Neural cell (in vitro differentiated cells): ENCODE measurements around the gene TM9SF2. TPM values are rescaled to one million over a fixed set of nuclear protein-coding genes. Genes with fewer than 3 reads are reported as not detected.

Experiments
- H2AFZ ChIP-seq: fragments of 200-600, 300-800 bp; sonication (generic), shearing (Covaris generic); 2 replicates; pipeline ENCODE4 v1.6.0; 2014; ENCODE audit warnings: low read depth, mild to moderate bottlenecking, antibody characterized with exemption, low read length, moderate library complexity
- H3F3A ChIP-seq: fragments of 200-600 bp; shearing (Covaris generic); 2 replicates; pipeline ENCODE4 v1.6.1; 2016; ENCODE audit warnings: mild to moderate bottlenecking, moderate library complexity, mixed read lengths, antibody characterized with exemption, low read length; ENCODE audit not compliant: insufficient read depth, poor library complexity, severe bottlenecking
- H3K27ac ChIP-seq: fragments of 200-600, 300-800 bp; sonication (generic), shearing (Covaris generic); 2 replicates; pipeline ENCODE4 v1.5.1; 2014; ENCODE audit warnings: mild to moderate bottlenecking, low read length, moderate library complexity
- H3K27me3 ChIP-seq: fragments of 300-800, 200-600 bp; sonication (generic), shearing (Covaris generic); 2 replicates; pipeline ENCODE4 v1.6.0; 2014; ENCODE audit warnings: mild to moderate bottlenecking, low read depth, low read length, moderate library complexity; ENCODE audit not compliant: insufficient read depth
- H3K36me3 ChIP-seq: fragments of 300-800, 200-600 bp; sonication (generic), shearing (Covaris generic); 2 replicates; pipeline ENCODE4 v1.5.1; 2014; ENCODE audit warnings: mild to moderate bottlenecking, antibody characterized with exemption, low read length, moderate library complexity; ENCODE audit not compliant: insufficient read depth
- H3K4me2 ChIP-seq: fragments of 300-800, 200-600 bp; sonication (generic), shearing (Covaris generic); 2 replicates; pipeline ENCODE4 v1.6.0; 2014; ENCODE audit warnings: mild to moderate bottlenecking, low read length
- H3K4me3 ChIP-seq: fragments of 300-800, 200-600 bp; sonication (generic), shearing (Covaris generic); 2 replicates; pipeline ENCODE4 v1.5.1; 2014; ENCODE audit warnings: mild to moderate bottlenecking, low read length, moderate library complexity
- H3K79me2 ChIP-seq: fragments of 200-600 bp; shearing (Covaris generic); replicated peaks from 2 replicates; pipeline ENCODE4 v1.6.0; 2014; ENCODE audit warnings: mild to moderate bottlenecking, low read length, moderate library complexity; ENCODE audit not compliant: insufficient read depth
- H3K9ac ChIP-seq: fragments of 300-800, 200-600 bp; sonication (generic), shearing (Covaris generic); 2 replicates; pipeline ENCODE4 v1.6.1; 2016; ENCODE audit warnings: mild to moderate bottlenecking, low read length, mixed read lengths
- H3K9me2 ChIP-seq: fragments of 200-600 bp; shearing (Covaris generic); 2 replicates; pipeline ENCODE4 v1.6.1; 2016; ENCODE audit warnings: mild to moderate bottlenecking, low read length, mixed read lengths; ENCODE audit not compliant: insufficient read depth
- H3K9me3 ChIP-seq: fragments of 200-600, 300-800 bp; sonication (generic), shearing (Covaris generic); 2 replicates; pipeline ENCODE4 v1.6.1; 2016; ENCODE audit warnings: mild to moderate bottlenecking, mixed run types, low read length, moderate library complexity, mixed read lengths
- H4K20me1 ChIP-seq: fragments of 200-600 bp; shearing (Covaris generic); 2 replicates; pipeline ENCODE4 v1.6.1; 2016; ENCODE audit warnings: mild to moderate bottlenecking, mixed run types; ENCODE audit not compliant: insufficient read depth
- CTCF ChIP-seq: fragments of 450-650 bp; IDR thresholded peaks from 2 replicates; pipeline ENCODE4 v1.5.1; 2014; ENCODE audit warnings: antibody characterized with exemption, mild to moderate bottlenecking, moderate library complexity; ENCODE audit not compliant: poor library complexity, severe bottlenecking
- EP300 ChIP-seq: fragments of 450-650 bp; conservative IDR thresholded peaks from 2 replicates; pipeline ENCODE4 v1.6.1; 2014; ENCODE audit warnings: antibody characterized with exemption, mild to moderate bottlenecking, moderate library complexity; ENCODE audit not compliant: poor library complexity, severe bottlenecking
- EZH2 ChIP-seq: fragments of 200-600, 300-800 bp; shearing (Covaris generic), sonication (generic); IDR thresholded peaks from 2 replicates; pipeline ENCODE4 v1.6.1; 2014; ENCODE audit warnings: antibody characterized with exemption, low read length, borderline replicate concordance, mild to moderate bottlenecking; ENCODE audit not compliant: insufficient read depth, poor library complexity, severe bottlenecking
- MXI1 ChIP-seq: fragments of 450-650 bp; conservative IDR thresholded peaks from 2 replicates; pipeline ENCODE4 v1.6.1; 2014; ENCODE audit warnings: antibody characterized with exemption, mild to moderate bottlenecking; ENCODE audit not compliant: poor library complexity, severe bottlenecking
- POLR2AphosphoS5 ChIP-seq: IDR thresholded peaks from 2 replicates; pipeline ENCODE4 v1.6.1; 2012
- RAD21 ChIP-seq: fragments of 450-650 bp; conservative IDR thresholded peaks from 2 replicates; pipeline ENCODE4 v1.6.1; 2014; ENCODE audit warnings: antibody characterized with exemption, mild to moderate bottlenecking, moderate library complexity
- REST ChIP-seq: IDR thresholded peaks from 2 replicates; pipeline ENCODE4 v1.6.1; 2012; ENCODE audit warnings: borderline replicate concordance
- SMC3 ChIP-seq: fragments of 450-650 bp; conservative IDR thresholded peaks from 2 replicates; pipeline ENCODE4 v1.6.1; 2014; ENCODE audit warnings: antibody characterized with exemption, mild to moderate bottlenecking, moderate library complexity; ENCODE audit not compliant: poor library complexity
- TAF1 ChIP-seq: IDR thresholded peaks from 2 replicates; pipeline ENCODE4 v1.6.1; 2012; ENCODE audit warnings: low read depth
- polyA plus RNA-seq: library from polyadenylated mRNA; depleted of rRNA; stranded (reverse); fragments of >200 nt; gene quantifications from 2 replicates; pipeline ENCODE4 v1.2.3, GENCODE V29; 2014

TM9SF2 gene
- polyA plus RNA-seq, 1 donor from 2014 or later: 128 TPM

DNA sequence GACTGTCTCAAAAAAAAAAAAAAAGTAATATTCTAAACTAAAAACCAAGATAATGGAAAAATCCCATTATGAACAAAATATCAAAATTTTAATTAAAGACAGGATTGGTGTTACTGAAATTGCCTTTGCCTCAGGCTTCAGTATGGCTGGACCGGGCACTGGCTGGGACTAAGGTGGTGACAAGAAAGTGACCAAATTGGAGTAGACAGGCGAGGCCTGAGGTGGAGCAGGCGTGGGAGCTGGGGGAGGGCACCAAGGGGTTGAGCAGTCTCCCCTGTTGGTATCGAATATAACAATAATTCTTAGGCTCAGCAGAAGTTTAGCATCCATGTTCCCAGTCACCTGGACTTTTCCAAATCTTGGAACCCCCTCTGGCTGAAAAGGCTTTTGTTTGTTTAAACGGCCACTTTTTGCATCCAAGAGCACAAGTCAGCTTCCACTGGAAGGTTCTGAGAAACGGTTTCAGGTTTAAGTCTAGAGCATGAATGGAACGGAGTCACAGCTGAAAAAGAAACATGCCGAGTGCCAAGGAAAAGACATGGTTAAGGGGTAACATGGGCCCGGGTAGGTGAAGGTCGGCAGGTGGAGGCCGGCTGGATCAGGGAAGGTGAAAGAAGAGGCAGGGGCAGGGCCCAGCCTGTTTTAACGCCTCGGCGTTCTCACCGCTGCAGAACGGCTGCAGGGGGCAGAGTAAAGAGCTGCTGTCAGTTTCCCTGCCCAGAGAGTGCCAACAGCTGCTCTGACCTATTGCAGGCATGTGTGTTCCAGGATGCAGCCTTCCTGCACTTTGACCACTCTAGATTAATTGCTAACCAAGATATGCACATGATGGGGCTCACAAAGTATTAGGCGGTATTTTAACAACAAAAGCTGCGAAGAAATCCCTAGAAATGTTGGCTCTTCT is 104.4 kb downstream of the TM9SF2 start:
- Histone ChIP-seq H4K20me1 (no peaks in the 10 kb centered on the region), H3K9ac (peak overlapping the region; percentile 34), H3K79me2 (no peaks in the 10 kb centered on the region), H3K36me3 (no peaks in the 10 kb centered on the region), H2AFZ (peak overlapping the region; percentile 14), H3F3A (no peaks in the 10 kb centered on the region), H3K4me3 (peak overlapping the region; percentile 91), H3K27me3 (no peaks in the 10 kb centered on the region), H3K4me2 (peak overlapping the region; percentile 58), H3K9me2 (no peaks in the 10 kb centered on the region), H3K9me3 (no peaks in the 10 kb centered on the region), H3K27ac (peak overlapping the region; percentile 28)
- TF ChIP-seq CTCF (peak; percentile 47), MXI1 (no peak)

DNA sequence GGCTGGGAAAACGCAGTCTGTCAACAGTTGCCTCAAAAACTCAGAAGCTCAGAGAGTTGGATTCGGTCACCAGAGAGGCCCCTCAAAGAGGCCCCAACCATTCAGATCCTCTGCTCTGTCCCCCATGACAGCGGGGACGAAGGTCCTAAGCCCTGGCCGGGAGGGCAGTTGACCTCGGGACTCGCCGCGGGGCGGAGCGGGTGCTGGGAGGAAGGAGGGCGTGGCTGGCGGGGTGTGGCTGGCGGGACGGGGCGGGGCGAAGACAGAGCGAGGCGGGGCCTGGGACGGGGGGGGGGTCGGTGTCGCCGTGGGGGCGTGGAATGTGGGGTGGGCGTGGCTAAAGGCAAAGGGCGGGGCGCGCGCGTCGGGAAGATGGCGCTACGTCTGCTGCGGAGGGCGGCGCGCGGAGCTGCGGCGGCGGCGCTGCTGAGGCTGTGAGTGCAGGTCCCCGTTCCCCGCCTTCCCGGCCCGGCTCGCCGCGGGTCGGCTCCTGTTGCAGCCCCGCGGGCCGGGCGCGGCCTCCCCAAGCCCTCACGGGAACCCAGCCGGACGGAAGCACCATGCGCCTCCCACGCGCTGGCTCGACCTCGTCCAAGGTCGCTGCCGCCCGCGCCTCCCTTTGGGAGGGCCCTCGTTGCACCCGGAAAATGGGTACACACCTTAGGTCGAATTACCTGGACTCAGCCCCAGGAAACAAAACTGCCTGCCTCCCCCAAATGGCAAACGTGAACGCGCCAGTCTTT is 105.2 kb downstream of the TM9SF2 start, which contains the start of gene CLYBL:
Gene CLYBL (plus strand): TSS at position 367 of the 743 bp plus-strand sequence.
- no peaks in the 10 kb centered on the region for H3K9me2 ChIP-seq
- H3K27ac ChIP-seq: peak within 1 kb of the TSS; percentile 37
- H3K4me2 ChIP-seq: peak within 1 kb of the TSS; percentile 61
- peak within 1 kb of the TSS; percentile 73 for H2AFZ ChIP-seq
- no peaks in the 10 kb centered on the region for H3K9me3 ChIP-seq
- H3K79me2 ChIP-seq: no peaks in the 10 kb centered on the region
- peak within 1 kb of the TSS; percentile 91 for H3K4me3 ChIP-seq
- H3K27me3 ChIP-seq: no peaks in the 10 kb centered on the region
- peak; percentile 28 for TF ChIP-seq CTCF
- TF ChIP-seq POLR2AphosphoS5: peak; percentile 34
- no peak for TF ChIP-seq EP300
- TF ChIP-seq MXI1: peak; percentile 50
- TF ChIP-seq RAD21: no peak
- TF ChIP-seq SMC3: no peak
- TF ChIP-seq REST: no peak
- no peak for TF ChIP-seq EZH2
- no peak for TF ChIP-seq TAF1
- no peaks in the 10 kb centered on the region for H3F3A ChIP-seq
- H3K36me3 ChIP-seq: no peaks in the 10 kb centered on the region
- no peaks in the 10 kb centered on the region for H4K20me1 ChIP-seq
- H3K9ac ChIP-seq: peak within 1 kb of the TSS; percentile 65
